Putamen (tissue), 1 donor: Measurements from ENCODE around the gene HINFP.
"Not testable (repeated sequence)": the region's sequence is repeated elsewhere in the genome, so short reads cannot be mapped to it uniquely, and the experiment has no call there.

Experiments
- DNase-seq: peaks from one replicate; pipeline ENCODE4 v3.0.0-alpha.2; 2016; ENCODE audit warnings: low spot score

The HINFP gene

GRCh38 chr11:119155733-119156492 lies 34.5 kb downstream of the HINFP start:
- DNase-seq, result no peak

- no peak for DNase-seq
Measured at GRCh38 chr11:119156496-119156895, 35.1 kb downstream of the HINFP start.

GRCh38 chr11:119157063-119157462 lies 35.7 kb downstream of the HINFP start:
- DNase-seq, result no peak

- no peak for DNase-seq
Measured at GRCh38 chr11:119158467-119158866, 37.1 kb downstream of the HINFP start.

- no peak for DNase-seq
Measured at GRCh38 chr11:119160151-119160550, 38.8 kb downstream of the HINFP start.

GRCh38 chr11:119161871-119162270 lies 40.5 kb downstream of the HINFP start:
- no peak for DNase-seq

- no peak for DNase-seq
Measured at GRCh38 chr11:119166368-119167076, 45.1 kb downstream of the HINFP start.

- DNase-seq, result not testable (repeated sequence)
Measured at GRCh38 chr11:119167077-119167458, 45.7 kb downstream of the HINFP start.

- no peak for DNase-seq
Measured at GRCh38 chr11:119167933-119168332, 46.6 kb downstream of the HINFP start.

GRCh38 chr11:119168471-119169281 lies 47.3 kb downstream of the HINFP start, which contains the start of gene NLRX1:
NLRX1 (plus strand) TSS chr11:119168725; CDS start chr11:119171404, 2,679 bp downstream.
- DNase-seq, result peak; percentile 77

- no peak for DNase-seq
Measured at GRCh38 chr11:119169282-119169719, 47.9 kb downstream of the HINFP start.

GRCh38 chr11:119172513-119172912 lies 51.1 kb downstream of the HINFP start:
- DNase-seq, result no peak

GRCh38 chr11:119173453-119173852 lies 52.1 kb downstream of the HINFP start:
- DNase-seq, result no peak

- no peak for DNase-seq
Measured at GRCh38 chr11:119175493-119176077, 54.2 kb downstream of the HINFP start.

GRCh38 chr11:119178166-119178680 lies 56.8 kb downstream of the HINFP start:
- DNase-seq, result no peak

GRCh38 chr11:119179342-119179741 lies 58.0 kb downstream of the HINFP start:
- DNase-seq, result no peak

GRCh38 chr11:119179983-119180382 lies 58.6 kb downstream of the HINFP start:
- DNase-seq, result no peak

GRCh38 chr11:119180729-119181676 lies 59.6 kb downstream of the HINFP start:
- no peak for DNase-seq

- DNase-seq, result no peak
Measured at GRCh38 chr11:119181677-119182412, 60.5 kb downstream of the HINFP start.

- DNase-seq, result not testable (repeated sequence)
Measured at GRCh38 chr11:119184399-119184798, 63.0 kb downstream of the HINFP start.
